SK-N-DZ (cell line): ENCODE results near the gene WFDC9. TPM values are rescaled to one million over a fixed set of nuclear protein-coding genes. Genes with fewer than 3 reads are reported as not detected.
"Not testable (repeated sequence)": the region's sequence is repeated elsewhere in the genome, so short reads cannot be mapped to it uniquely, and the experiment has no call there.

ENCODE experiments used
- DNase-seq: peaks from one replicate; pipeline ENCODE4 v3.0.0-alpha.2; 2015; ENCODE audit warnings: low spot score
- polyA plus RNA-seq, 2 experiments: library from polyadenylated mRNA; depleted of rRNA; stranded (reverse); fragments of >200 nt; gene quantifications; 2 replicates each; pipeline ENCODE4 v1.2.3, GENCODE V29; 2014

Gene WFDC9
- polyA plus RNA-seq (2014; cell fraction: cytosol; rRNA removed): not detected in 2 replicates
- not detected in 2 replicates for polyA plus RNA-seq (2014; cell fraction: nucleus; rRNA removed)

GRCh38 chr20:45631184-45631583 lies at the start of gene WFDC9:
TSS of gene WFDC9 (minus strand) at chr20:45631284. CDS start at chr20:45610181, 21,103 bp downstream.
- DNase-seq: no peak

GRCh38 chr20:45679650-45680049 lies 48.6 kb upstream of the WFDC9 start:
- no peak for DNase-seq

- no peak for DNase-seq
Observed at GRCh38 chr20:45672765-45673164, 41.7 kb upstream of the WFDC9 start.

- no peak for DNase-seq
Observed at GRCh38 chr20:45670139-45670538, 39.1 kb upstream of the WFDC9 start, which contains the start of gene WFDC11. TSS of gene WFDC11 (minus strand) at chr20:45670239. CDS start at chr20:45650600, 19,639 bp downstream.

GRCh38 chr20:45657038-45657437 lies 26.0 kb upstream of the WFDC9 start:
- DNase-seq: not testable (repeated sequence)

GRCh38 chr20:45651726-45652125 lies 20.6 kb upstream of the WFDC9 start:
- DNase-seq: not testable (repeated sequence)

- DNase-seq: no peak
Observed at GRCh38 chr20:45649312-45649863, 18.3 kb upstream of the WFDC9 start.

- no peak for DNase-seq
Observed at GRCh38 chr20:45647441-45648050, 16.5 kb upstream of the WFDC9 start.

GRCh38 chr20:45646875-45647274 lies 15.8 kb upstream of the WFDC9 start:
- DNase-seq: no peak

GRCh38 chr20:45645869-45646268 lies 14.8 kb upstream of the WFDC9 start:
- DNase-seq: not testable (repeated sequence)

- DNase-seq: not testable (repeated sequence)
Observed at GRCh38 chr20:45641076-45641475, 10.0 kb upstream of the WFDC9 start.

GRCh38 chr20:45639687-45640086 lies 8.6 kb upstream of the WFDC9 start:
- no peak for DNase-seq

- DNase-seq: no peak
Observed at GRCh38 chr20:45636513-45636912, 5.4 kb upstream of the WFDC9 start.

GRCh38 chr20:45630371-45630770 lies 713 bp downstream of the WFDC9 start:
- DNase-seq: no peak

- peak; percentile 59 for DNase-seq
Observed at GRCh38 chr20:45629496-45630100, 1.5 kb downstream of the WFDC9 start, which contains the start of gene WFDC10A. TSS of gene WFDC10A (plus strand) at chr20:45629739. CDS start at chr20:45629814, 75 bp downstream.

- no peak for DNase-seq
Observed at GRCh38 chr20:45626540-45626939, 4.5 kb downstream of the WFDC9 start.

GRCh38 chr20:45621593-45621992 lies 9.5 kb downstream of the WFDC9 start:
- no peak for DNase-seq

- DNase-seq: no peak
Observed at GRCh38 chr20:45617591-45617990, 13.5 kb downstream of the WFDC9 start.

GRCh38 chr20:45612314-45612713 lies 18.8 kb downstream of the WFDC9 start:
- no peak for DNase-seq

- DNase-seq: no peak
Observed at GRCh38 chr20:45611054-45611453, 20.0 kb downstream of the WFDC9 start.

GRCh38 chr20:45607810-45608209 lies 23.3 kb downstream of the WFDC9 start:
- DNase-seq: no peak

- DNase-seq: no peak
Observed at GRCh38 chr20:45595235-45595634, 35.8 kb downstream of the WFDC9 start.

- DNase-seq: no peak
Observed at GRCh38 chr20:45593498-45593897, 37.6 kb downstream of the WFDC9 start.
